ENCODE data around the gene THRB. TPM values are rescaled to one million over a fixed set of nuclear protein-coding genes. Genes with fewer than 3 reads are reported as not detected.
"Not testable (repeated sequence)": the region's sequence is repeated elsewhere in the genome, so short reads cannot be mapped to it uniquely, and the experiment has no call there.

Gene THRB
- total RNA-seq, 1 donor from 2014 or later = 42.4 TPM

- DNase-seq (ENCODE audit: low spot score in 2 of 2) (no peak), FAIRE-seq (no peak)
Observed at GRCh38 chr3:24136624-24137310, 357.9 kb downstream of the THRB start.

- DNase-seq (ENCODE audit: low spot score in 2 of 2) (no peak), FAIRE-seq (no peak)
Observed at GRCh38 chr3:24135280-24135679, 359.4 kb downstream of the THRB start.

GRCh38 chr3:24133942-24134341, 360.7 kb downstream of the THRB start:
- DNase-seq (ENCODE audit: low spot score in 2 of 2) (no peak), FAIRE-seq (no peak)

GRCh38 chr3:24133436-24133835, 361.2 kb downstream of the THRB start:
- no peak for FAIRE-seq

GRCh38 chr3:24129549-24129948, 365.1 kb downstream of the THRB start:
- FAIRE-seq = no peak
- DNase-seq (ENCODE audit: low spot score in 2 of 2) = no peak

More at GRCh38 chr3:24133436-24133835, 361.2 kb downstream of the THRB start:
- no peak for DNase-seq (ENCODE audit: low spot score in 2 of 2)

GRCh38 chr3:24128199-24129005, 366.2 kb downstream of the THRB start:
- FAIRE-seq (no peak), DNase-seq (ENCODE audit: low spot score in 2 of 2) (no peak)

GRCh38 chr3:24123596-24123995, 371.1 kb downstream of the THRB start:
- FAIRE-seq (no peak), DNase-seq (ENCODE audit: low spot score in 2 of 2) (no peak)

GRCh38 chr3:24120434-24120833, 374.2 kb downstream of the THRB start:
- FAIRE-seq (no peak), DNase-seq (ENCODE audit: low spot score in 2 of 2) (no peak)

GRCh38 chr3:24119321-24119751, 375.3 kb downstream of the THRB start:
- no peak for FAIRE-seq
- no peak for DNase-seq (ENCODE audit: low spot score in 2 of 2)

GRCh38 chr3:24117508-24117907, 377.1 kb downstream of the THRB start:
- FAIRE-seq (no peak), DNase-seq (ENCODE audit: low spot score in 2 of 2) (no peak)

- no peak for FAIRE-seq
Observed at GRCh38 chr3:24111711-24112110, 382.9 kb downstream of the THRB start.

GRCh38 chr3:24110051-24110450, 384.6 kb downstream of the THRB start:
- DNase-seq (ENCODE audit: low spot score in 2 of 2) (no peak), FAIRE-seq (no peak)

More at GRCh38 chr3:24111711-24112110, 382.9 kb downstream of the THRB start:
- no peak for DNase-seq (ENCODE audit: low spot score in 2 of 2)

- no peak for FAIRE-seq
- no peak for DNase-seq (ENCODE audit: low spot score in 2 of 2)
Observed at GRCh38 chr3:24101676-24102168, 392.9 kb downstream of the THRB start.

- DNase-seq (ENCODE audit: low spot score in 2 of 2) = no peak
- no peak for FAIRE-seq
Observed at GRCh38 chr3:24100696-24101402, 393.8 kb downstream of the THRB start.

- DNase-seq (ENCODE audit: low spot score in 2 of 2) = no peak
Observed at GRCh38 chr3:24096695-24097290, 397.9 kb downstream of the THRB start.

GRCh38 chr3:24096271-24096670, 398.4 kb downstream of the THRB start:
- no peak for DNase-seq (ENCODE audit: low spot score in 2 of 2)
- FAIRE-seq = no peak

More at GRCh38 chr3:24096695-24097290, 397.9 kb downstream of the THRB start:
- FAIRE-seq = no peak

- not testable (repeated sequence) for DNase-seq (ENCODE audit: low spot score in 2 of 2); FAIRE-seq
Observed at GRCh38 chr3:24094818-24095217, 399.8 kb downstream of the THRB start.

GRCh38 chr3:24088782-24089181, 405.9 kb downstream of the THRB start:
- DNase-seq (ENCODE audit: low spot score in 2 of 2) (no peak), FAIRE-seq (no peak)

- FAIRE-seq (no peak), DNase-seq (ENCODE audit: low spot score in 2 of 2) (no peak)
Observed at GRCh38 chr3:24087469-24087868, 407.2 kb downstream of the THRB start.

- DNase-seq (ENCODE audit: low spot score in 2 of 2) = no peak
- FAIRE-seq = no peak
Observed at GRCh38 chr3:24086617-24087404, 407.8 kb downstream of the THRB start.
